A673 (cell line): ENCODE results near the gene RAB44. TPM values are rescaled to one million over a fixed set of nuclear protein-coding genes. Genes with fewer than 3 reads are reported as not detected.

ENCODE experiments used
- BruUV-seq: library from RNA; stranded (reverse); fragments of 400-500 nt; replicated peaks from 2 replicates; lab custom pipeline; 2021; lab: Mats Ljungman, UMichigan
- CTCF ChIA-PET: fragments of 300-600 bp; sonication (Branson Sonifier 250); formaldehyde crosslinking; loops from one replicate; lab custom pipeline; 2022; ENCODE audit warnings: antibody characterized with exemption; lab: Charles Lee
- POLR2A ChIA-PET: fragments of 300-600 bp; sonication (Branson Sonifier 250); formaldehyde crosslinking; loops from one replicate; lab custom pipeline; 2022; ENCODE audit warnings: antibody characterized with exemption; ENCODE audit not compliant: low non-redundant PET; lab: Charles Lee
- DNase-seq: peaks from one replicate; pipeline ENCODE4 v3.0.0-alpha.2; 2015; ENCODE audit warnings: low spot score
- H3K27ac ChIP-seq: fragments of 200-600 bp; sonication (generic); 2 replicates; pipeline ENCODE4 v1.5.1; 2016; ENCODE audit warnings: mixed run types, low read depth, mild to moderate bottlenecking, mixed read lengths, antibody characterized with exemption, low read length; ENCODE audit not compliant: poor library complexity, severe bottlenecking
- H3K27me3 ChIP-seq: fragments of 200-600 bp; sonication (generic); replicated peaks from 2 replicates; pipeline ENCODE4 v1.6.1; 2017; ENCODE audit warnings: mixed run types, low read depth, mild to moderate bottlenecking, mixed read lengths, antibody characterized with exemption, low read length; ENCODE audit not compliant: insufficient read depth, poor library complexity
- H3K36me3 ChIP-seq: fragments of 200-600 bp; sonication (generic); 2 replicates; pipeline ENCODE4 v1.6.1; 2016; ENCODE audit warnings: mixed run types, mild to moderate bottlenecking, mixed read lengths, antibody characterized with exemption, low read length; ENCODE audit not compliant: insufficient read depth, poor library complexity, severe bottlenecking
- H3K4me1 ChIP-seq: fragments of 200-600 bp; sonication (generic); 2 replicates; pipeline ENCODE4 v1.6.1; 2017; ENCODE audit warnings: mixed run types, mild to moderate bottlenecking, mixed read lengths, antibody characterized with exemption, low read length; ENCODE audit not compliant: insufficient read depth, poor library complexity, severe bottlenecking
- H3K4me3 ChIP-seq: fragments of 200-600 bp; sonication (generic); 2 replicates; pipeline ENCODE4 v1.5.1; 2016; ENCODE audit warnings: low read depth, mixed run types, mild to moderate bottlenecking, mixed read lengths, low read length; ENCODE audit not compliant: poor library complexity, severe bottlenecking
- H3K9me3 ChIP-seq: fragments of 200-600 bp; sonication (generic); 2 replicates; pipeline ENCODE4 v1.6.1; 2016; ENCODE audit warnings: mixed run types, low read depth, mild to moderate bottlenecking, mixed read lengths, antibody characterized with exemption, low read length; ENCODE audit not compliant: poor library complexity, severe bottlenecking
- CTCF ChIP-seq: fragments of 300-800, 200-600 bp; sonication (generic); conservative IDR thresholded peaks from 2 replicates; pipeline ENCODE4 v1.5.1; 2017; ENCODE audit warnings: low read depth, mild to moderate bottlenecking, antibody characterized with exemption, low read length, moderate library complexity, mixed read lengths
- EZH2 ChIP-seq: fragments of 200-600 bp; sonication (generic); IDR thresholded peaks from 2 replicates; pipeline ENCODE4 v1.6.1; 2017; ENCODE audit warnings: borderline replicate concordance, low read depth, mild to moderate bottlenecking, mixed read lengths, antibody characterized with exemption, low read length; ENCODE audit not compliant: poor library complexity, severe bottlenecking
- intact Hi-C: fragments of 100-400 bp; cut with micrococcal nuclease; formaldehyde crosslinking; loops from one replicate; pipeline ENCODE4 v1.10.0; 2022; ENCODE audit not compliant: unreplicated experiment
- total RNA-seq: library from RNA; stranded (reverse); gene quantifications from 2 replicates; pipeline ENCODE4 v1.2.3, GENCODE V29; 2021

Gene RAB44
- total RNA-seq, 1 experiment from 2014 or later = not detected

- ChIA-PET POLR2A (no interaction called here), CTCF (no interaction called here)
- Histone ChIP-seq H3K27me3 (no peaks in the 10 kb centered on the region), H3K4me3 (no peak overlapping the region), H3K36me3 (no peaks in the 10 kb centered on the region), H3K4me1 (peaks cover 25% of the 10 kb centered on the region), H3K27ac (no peak overlapping the region), H3K9me3 (no peaks in the 10 kb centered on the region)
- BruUV-seq = no TSS peak
- intact Hi-C loops = no loop called here
- TF ChIP-seq CTCF (no peak), EZH2 (no peak)
- DNase-seq = no peak
Measured at GRCh38 chr6:36662380-36662779, 35.2 kb upstream of the RAB44 start.

GRCh38 chr6:36662827-36663256, 34.8 kb upstream of the RAB44 start:
- no peak for DNase-seq
- no peaks in the 10 kb centered on the region for H3K9me3 ChIP-seq
- no peaks in the 10 kb centered on the region for H3K36me3 ChIP-seq
- ChIA-PET CTCF (no interaction called here), POLR2A (no interaction called here)
- BruUV-seq = no TSS peak
- peaks cover 30% of the 10 kb centered on the region for H3K4me1 ChIP-seq
- no peak overlapping the region for H3K4me3 ChIP-seq
- intact Hi-C loops = no loop called here
- TF ChIP-seq EZH2 (no peak), CTCF (no peak)
- H3K27ac ChIP-seq = peak overlapping the region; percentile 8
- H3K27me3 ChIP-seq = no peaks in the 10 kb centered on the region

GRCh38 chr6:36663504-36664446, 33.9 kb upstream of the RAB44 start:
- Histone ChIP-seq H3K27ac (no peak overlapping the region), H3K4me3 (no peak overlapping the region), H3K9me3 (no peaks in the 10 kb centered on the region), H3K27me3 (no peaks in the 10 kb centered on the region), H3K36me3 (no peaks in the 10 kb centered on the region), H3K4me1 (peaks cover 35% of the 10 kb centered on the region)
- POLR2A ChIA-PET = no interaction called here
- no peak for TF ChIP-seq EZH2
- TF ChIP-seq CTCF = no peak
- DNase-seq = no peak
- CTCF ChIA-PET = no interaction called here
- no TSS peak for BruUV-seq
- intact Hi-C loops = no loop called here
